Suprapubic skin (tissue), 4 donors: ENCODE measurements around the gene PLEKHG4B. TPM values are rescaled to one million over a fixed set of nuclear protein-coding genes. Genes with fewer than 3 reads are reported as not detected.
"Not testable (repeated sequence)": the region's sequence is repeated elsewhere in the genome, so short reads cannot be mapped to it uniquely, and the experiment has no call there.

Experiments
- DNase-seq, 2 donors: peaks; one replicate each; pipeline ENCODE4 v3.0.0-alpha.2; 2019; ENCODE audit warnings: low spot score in 2 of 2
- H3K27ac ChIP-seq: fragments of 200-600 bp; sonication (generic); one replicate; pipeline ENCODE4 v1.5.1; 2019
- H3K27me3 ChIP-seq: fragments of 200-600 bp; sonication (generic); one replicate; pipeline ENCODE4 v1.5.1; 2019
- H3K36me3 ChIP-seq: fragments of 200-600 bp; sonication (generic); one replicate; pipeline ENCODE4 v1.5.1; 2019
- H3K4me1 ChIP-seq: fragments of 200-600 bp; sonication (generic); one replicate; pipeline ENCODE4 v1.5.1; 2019
- H3K4me3 ChIP-seq: fragments of 200-600 bp; sonication (generic); one replicate; pipeline ENCODE4 v1.5.1; 2019; ENCODE audit warnings: mild to moderate bottlenecking
- H3K9me3 ChIP-seq: fragments of 200-600 bp; sonication (generic); one replicate; pipeline ENCODE4 v1.5.1; 2019
- EP300 ChIP-seq: sonication (generic); formaldehyde crosslinking; IDR thresholded peaks from one replicate; pipeline ENCODE4 v1.6.1; 2017; ENCODE audit warnings: antibody characterized with exemption
- POLR2A ChIP-seq, 2 donors: fragments of 450-650 bp; IDR thresholded peaks; one replicate each; pipeline ENCODE4 v1.6.1; 2017; ENCODE audit warnings: antibody characterized with exemption in 2 of 2, mild to moderate bottlenecking in 2 of 2, moderate library complexity in 2 of 2
- POLR2AphosphoS5 ChIP-seq, 3 donors: sonication (generic); formaldehyde crosslinking; IDR thresholded peaks; one replicate each; pipeline ENCODE4 v1.6.1; 2017; ENCODE audit warnings: antibody characterized with exemption in 3 of 3
- WGBS: methylation state at CpG from one replicate; pipeline ENCODE4 v1.1.5; 2018; 5-methylcytosine and 5-hydroxymethylcytosine counted together
- total RNA-seq, 4 donors: library from RNA; depleted of rRNA; stranded (reverse); fragments of >200 nt; gene quantifications; one replicate each; pipeline ENCODE4 v1.1.0, GENCODE V29; 2016
- TF ChIP-seq, protein P1 (sequence below), 2 donors: fragments of 200-600 bp in 1 of 2; fragments of 450-650 bp in 1 of 2; sonication (generic) in 1 of 2; IDR thresholded peaks; one replicate each; pipeline ENCODE4 v1.5.1; 2016 to 2019; ENCODE audit warnings: antibody characterized with exemption in 2 of 2, mild to moderate bottlenecking in 1 of 2, moderate library complexity in 1 of 2

Gene PLEKHG4B
- total RNA-seq, 4 donors from 2014 or later: 0.45 to 2.4 (median 1.2) TPM

DNA sequence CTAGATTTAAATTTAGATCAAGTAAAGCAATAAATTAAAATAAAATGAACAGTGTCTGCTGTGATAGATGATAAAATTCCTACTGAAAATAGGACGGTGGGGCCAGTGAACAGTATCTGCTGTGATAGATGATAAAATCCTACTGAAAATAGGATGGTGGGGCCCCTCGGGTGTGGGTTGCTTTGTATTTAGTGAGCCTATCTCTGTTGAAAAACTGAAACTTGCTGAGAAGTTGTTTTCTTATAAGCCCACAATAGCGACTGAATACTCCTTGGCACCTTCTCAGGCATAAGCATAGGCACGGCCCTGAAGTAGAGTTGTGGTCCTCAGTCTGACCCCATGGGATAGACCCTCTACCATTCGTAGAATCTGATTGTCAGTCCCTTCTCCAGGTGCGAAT, 131.8 kb downstream of the PLEKHG4B start:
- DNase-seq: no peak
- Histone ChIP-seq H3K4me1 (peaks cover 34% of the 10 kb centered on the region), H3K27me3 (no peaks in the 10 kb centered on the region), H3K36me3 (peaks cover 49% of the 10 kb centered on the region), H3K4me3 (no peak overlapping the region), H3K9me3 (no peaks in the 10 kb centered on the region), H3K27ac (no peak overlapping the region)
- TF ChIP-seq POLR2AphosphoS5 (IDR thresholded peaks at IDR 0.05) (no peak), EP300 (no peak), POLR2A (IDR thresholded peaks at IDR 0.05) (no peak)
- TF ChIP-seq, protein P1, sequence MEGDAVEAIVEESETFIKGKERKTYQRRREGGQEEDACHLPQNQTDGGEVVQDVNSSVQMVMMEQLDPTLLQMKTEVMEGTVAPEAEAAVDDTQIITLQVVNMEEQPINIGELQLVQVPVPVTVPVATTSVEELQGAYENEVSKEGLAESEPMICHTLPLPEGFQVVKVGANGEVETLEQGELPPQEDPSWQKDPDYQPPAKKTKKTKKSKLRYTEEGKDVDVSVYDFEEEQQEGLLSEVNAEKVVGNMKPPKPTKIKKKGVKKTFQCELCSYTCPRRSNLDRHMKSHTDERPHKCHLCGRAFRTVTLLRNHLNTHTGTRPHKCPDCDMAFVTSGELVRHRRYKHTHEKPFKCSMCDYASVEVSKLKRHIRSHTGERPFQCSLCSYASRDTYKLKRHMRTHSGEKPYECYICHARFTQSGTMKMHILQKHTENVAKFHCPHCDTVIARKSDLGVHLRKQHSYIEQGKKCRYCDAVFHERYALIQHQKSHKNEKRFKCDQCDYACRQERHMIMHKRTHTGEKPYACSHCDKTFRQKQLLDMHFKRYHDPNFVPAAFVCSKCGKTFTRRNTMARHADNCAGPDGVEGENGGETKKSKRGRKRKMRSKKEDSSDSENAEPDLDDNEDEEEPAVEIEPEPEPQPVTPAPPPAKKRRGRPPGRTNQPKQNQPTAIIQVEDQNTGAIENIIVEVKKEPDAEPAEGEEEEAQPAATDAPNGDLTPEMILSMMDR (IDR thresholded peaks at IDR 0.05): no peak
- WGBS: 85% methylated on average over 6 of the region's 6 CpGs

GRCh38 chr5:225334-225733, 133.4 kb downstream of the PLEKHG4B start:
- Histone ChIP-seq H3K4me3 (no peak overlapping the region), H3K9me3 (no peaks in the 10 kb centered on the region), H3K36me3 (peaks cover 63% of the 10 kb centered on the region), H3K4me1 (peaks cover 19% of the 10 kb centered on the region), H3K27ac (no peak overlapping the region), H3K27me3 (no peaks in the 10 kb centered on the region)
- DNase-seq: no peak
- 94% methylated on average over 14 of the region's 14 CpGs for WGBS
- TF ChIP-seq POLR2AphosphoS5 (IDR thresholded peaks at IDR 0.05) (no peak), POLR2A (IDR thresholded peaks at IDR 0.05) (no peak), EP300 (no peak)
- TF ChIP-seq, protein P1 (IDR thresholded peaks at IDR 0.05): no peak

DNA sequence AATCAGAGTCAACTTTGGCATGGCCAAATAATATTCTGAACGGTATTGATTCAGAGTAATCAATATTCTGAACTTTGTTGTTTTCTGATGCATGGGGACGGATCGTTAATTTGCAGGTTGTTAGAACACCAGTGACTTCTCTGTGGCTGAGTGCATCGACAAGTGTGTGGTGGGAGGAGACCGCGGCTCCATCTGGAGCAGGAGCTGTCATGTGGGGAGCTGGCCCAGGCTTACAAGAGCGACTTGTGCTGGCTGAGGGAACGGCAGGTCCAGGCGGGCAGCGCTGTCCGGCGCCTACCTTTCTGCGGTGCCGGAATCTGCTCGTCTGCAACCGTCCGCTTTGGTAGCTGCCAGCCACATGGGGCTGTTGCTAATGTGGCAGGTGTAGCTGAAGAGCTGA, 135.4 kb downstream of the PLEKHG4B start:
- H3K4me1 ChIP-seq, DNase-seq, H3K27ac ChIP-seq, H3K4me3 ChIP-seq, H3K27me3 ChIP-seq, H3K9me3 ChIP-seq: not testable (repeated sequence)
- H3K36me3 ChIP-seq: peaks cover 83% of the 10 kb centered on the region
- 91% methylated on average over 9 of the region's 17 CpGs for WGBS

- TF ChIP-seq, protein P1 (IDR thresholded peaks at IDR 0.05): no peak
- TF ChIP-seq POLR2AphosphoS5 (IDR thresholded peaks at IDR 0.05): no peak
- H3K27me3 ChIP-seq: no peaks in the 10 kb centered on the region
- H3K27ac ChIP-seq: no peak overlapping the region
- peaks cover 97% of the 10 kb centered on the region for H3K36me3 ChIP-seq
- whole genome bisulfite sequencing: 87% methylated on average over 3 of the region's 3 CpGs
- H3K4me1 ChIP-seq: no peaks in the 10 kb centered on the region
- no peak overlapping the region for H3K4me3 ChIP-seq
- DNase-seq: no peak
- H3K9me3 ChIP-seq: no peaks in the 10 kb centered on the region
These were observed 136.9 kb downstream of the PLEKHG4B start for GRCh38 chr5:228886-229285.

GRCh38 chr5:230711-231110, 138.7 kb downstream of the PLEKHG4B start:
- Histone ChIP-seq H3K4me3 (no peak overlapping the region), H3K27ac (no peak overlapping the region), H3K4me1 (no peaks in the 10 kb centered on the region), H3K9me3 (no peaks in the 10 kb centered on the region), H3K27me3 (no peaks in the 10 kb centered on the region), H3K36me3 (peaks cover 97% of the 10 kb centered on the region)
- no peak for DNase-seq
- 97% methylated on average over 14 of the region's 14 CpGs for WGBS
- TF ChIP-seq, protein P1 (IDR thresholded peaks at IDR 0.05): no peak
- TF ChIP-seq POLR2AphosphoS5 (IDR thresholded peaks at IDR 0.05): no peak
- no peak for TF ChIP-seq POLR2A (IDR thresholded peaks at IDR 0.05)
- TF ChIP-seq EP300: no peak

- H3K27me3 ChIP-seq: no peaks in the 10 kb centered on the region
- 89% methylated on average over 13 of the region's 13 CpGs for WGBS
- DNase-seq: no peak
- no peak overlapping the region for H3K27ac ChIP-seq
- no peaks in the 10 kb centered on the region for H3K4me1 ChIP-seq
- no peak overlapping the region for H3K4me3 ChIP-seq
- peaks cover 97% of the 10 kb centered on the region for H3K36me3 ChIP-seq
- no peaks in the 10 kb centered on the region for H3K9me3 ChIP-seq
- TF ChIP-seq, protein P1 (IDR thresholded peaks at IDR 0.05): no peak
- TF ChIP-seq POLR2AphosphoS5 (IDR thresholded peaks at IDR 0.05) (no peak), EP300 (no peak), POLR2A (IDR thresholded peaks at IDR 0.05) (no peak)
These were observed 139.7 kb downstream of the PLEKHG4B start for GRCh38 chr5:231661-232060.

DNA sequence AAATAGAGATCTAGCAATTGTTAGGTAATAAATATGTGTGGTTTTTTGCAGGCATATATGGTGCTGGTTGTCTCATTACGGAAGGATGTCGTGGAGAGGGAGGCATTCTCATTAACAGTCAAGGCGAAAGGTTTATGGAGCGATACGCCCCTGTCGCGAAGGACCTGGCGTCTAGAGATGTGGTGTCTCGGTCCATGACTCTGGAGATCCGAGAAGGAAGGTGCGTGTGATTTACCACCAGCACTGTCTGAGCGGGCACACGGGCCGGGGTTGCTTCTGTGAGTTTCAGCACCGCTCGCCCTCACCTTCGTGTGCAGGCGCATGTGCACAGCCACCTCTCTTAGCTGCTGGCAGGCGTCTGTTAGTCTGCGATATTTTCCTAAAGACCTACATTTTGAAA, 141.5 kb downstream of the PLEKHG4B start:
- not testable (repeated sequence) for H3K4me3 ChIP-seq, H3K4me1 ChIP-seq, DNase-seq, H3K9me3 ChIP-seq, H3K27me3 ChIP-seq, H3K27ac ChIP-seq
- peaks cover 94% of the 10 kb centered on the region for H3K36me3 ChIP-seq
- 93% methylated on average over 20 of the region's 20 CpGs for WGBS
